ENCODE data around the gene CRKL. TPM values are rescaled to one million over a fixed set of nuclear protein-coding genes. Genes with fewer than 3 reads are reported as not detected.

Gene CRKL
- total RNA-seq, 1 donor from 2014 or later = 102 TPM

- Mint-ChIP-seq H3K4me1 (peaks cover 5% of the 10 kb centered on the region), H3K9me3 (no peaks in the 10 kb centered on the region), H3K27me3 (ENCODE audit: low read depth) (no peaks in the 10 kb centered on the region), H3K36me3 (ENCODE audit: low read depth) (peaks cover 5% of the 10 kb centered on the region), H3K4me3 (no peak overlapping the region), H3K27ac (ENCODE audit: unreplicated experiment) (no peak overlapping the region)
- DNase-seq (ENCODE audit: low read depth, low spot score) = no peak
- TF ChIP-seq, protein P1, sequence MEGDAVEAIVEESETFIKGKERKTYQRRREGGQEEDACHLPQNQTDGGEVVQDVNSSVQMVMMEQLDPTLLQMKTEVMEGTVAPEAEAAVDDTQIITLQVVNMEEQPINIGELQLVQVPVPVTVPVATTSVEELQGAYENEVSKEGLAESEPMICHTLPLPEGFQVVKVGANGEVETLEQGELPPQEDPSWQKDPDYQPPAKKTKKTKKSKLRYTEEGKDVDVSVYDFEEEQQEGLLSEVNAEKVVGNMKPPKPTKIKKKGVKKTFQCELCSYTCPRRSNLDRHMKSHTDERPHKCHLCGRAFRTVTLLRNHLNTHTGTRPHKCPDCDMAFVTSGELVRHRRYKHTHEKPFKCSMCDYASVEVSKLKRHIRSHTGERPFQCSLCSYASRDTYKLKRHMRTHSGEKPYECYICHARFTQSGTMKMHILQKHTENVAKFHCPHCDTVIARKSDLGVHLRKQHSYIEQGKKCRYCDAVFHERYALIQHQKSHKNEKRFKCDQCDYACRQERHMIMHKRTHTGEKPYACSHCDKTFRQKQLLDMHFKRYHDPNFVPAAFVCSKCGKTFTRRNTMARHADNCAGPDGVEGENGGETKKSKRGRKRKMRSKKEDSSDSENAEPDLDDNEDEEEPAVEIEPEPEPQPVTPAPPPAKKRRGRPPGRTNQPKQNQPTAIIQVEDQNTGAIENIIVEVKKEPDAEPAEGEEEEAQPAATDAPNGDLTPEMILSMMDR (conservative IDR thresholded peaks at IDR 0.05) = no peak
Observed at GRCh38 chr22:20885017-20885556, 32.1 kb upstream of the CRKL start.

GRCh38 chr22:20885557-20886323 lies 31.5 kb upstream of the CRKL start:
- peak; percentile 76 for DNase-seq (ENCODE audit: low read depth, low spot score)
- H3K4me1 Mint-ChIP-seq = peaks cover 5% of the 10 kb centered on the region
- no peaks in the 10 kb centered on the region for H3K9me3 Mint-ChIP-seq
- no peak overlapping the region for H3K4me3 Mint-ChIP-seq
- no peaks in the 10 kb centered on the region for H3K27me3 Mint-ChIP-seq (ENCODE audit: low read depth)
- peaks cover 5% of the 10 kb centered on the region for H3K36me3 Mint-ChIP-seq (ENCODE audit: low read depth)
- TF ChIP-seq, protein P1 (conservative IDR thresholded peaks at IDR 0.05) = peak; percentile 90
- H3K27ac Mint-ChIP-seq (ENCODE audit: unreplicated experiment) = peak overlapping the region; percentile 81

DNA sequence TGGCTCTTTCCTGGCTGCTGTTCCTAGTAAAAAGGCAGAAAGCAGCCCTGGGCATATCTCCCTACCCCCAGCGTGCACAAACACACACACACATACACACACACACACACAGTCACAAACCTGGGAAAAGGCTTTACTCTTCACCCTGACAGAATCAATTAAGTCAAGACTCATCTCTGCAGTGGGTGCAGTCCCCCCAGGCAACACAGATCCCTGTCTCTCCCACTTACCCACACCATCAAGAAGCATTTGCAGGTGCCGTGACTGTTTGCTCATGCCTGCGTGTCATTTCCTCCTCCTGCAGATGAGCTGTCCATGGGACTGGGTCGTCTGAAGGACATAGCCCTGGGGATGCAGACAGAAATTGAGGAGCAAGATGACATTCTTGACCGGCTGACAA lies 29.8 kb upstream of the CRKL start:
- no peak overlapping the region for H3K27ac Mint-ChIP-seq (ENCODE audit: unreplicated experiment)
- no peak overlapping the region for H3K4me3 Mint-ChIP-seq
- peaks cover 5% of the 10 kb centered on the region for H3K36me3 Mint-ChIP-seq (ENCODE audit: low read depth)
- TF ChIP-seq, protein P1 (conservative IDR thresholded peaks at IDR 0.05) = no peak
- no peaks in the 10 kb centered on the region for H3K27me3 Mint-ChIP-seq (ENCODE audit: low read depth)
- no peak for DNase-seq (ENCODE audit: low read depth, low spot score)
- H3K9me3 Mint-ChIP-seq = no peaks in the 10 kb centered on the region
- H3K4me1 Mint-ChIP-seq = peaks cover 5% of the 10 kb centered on the region

DNA sequence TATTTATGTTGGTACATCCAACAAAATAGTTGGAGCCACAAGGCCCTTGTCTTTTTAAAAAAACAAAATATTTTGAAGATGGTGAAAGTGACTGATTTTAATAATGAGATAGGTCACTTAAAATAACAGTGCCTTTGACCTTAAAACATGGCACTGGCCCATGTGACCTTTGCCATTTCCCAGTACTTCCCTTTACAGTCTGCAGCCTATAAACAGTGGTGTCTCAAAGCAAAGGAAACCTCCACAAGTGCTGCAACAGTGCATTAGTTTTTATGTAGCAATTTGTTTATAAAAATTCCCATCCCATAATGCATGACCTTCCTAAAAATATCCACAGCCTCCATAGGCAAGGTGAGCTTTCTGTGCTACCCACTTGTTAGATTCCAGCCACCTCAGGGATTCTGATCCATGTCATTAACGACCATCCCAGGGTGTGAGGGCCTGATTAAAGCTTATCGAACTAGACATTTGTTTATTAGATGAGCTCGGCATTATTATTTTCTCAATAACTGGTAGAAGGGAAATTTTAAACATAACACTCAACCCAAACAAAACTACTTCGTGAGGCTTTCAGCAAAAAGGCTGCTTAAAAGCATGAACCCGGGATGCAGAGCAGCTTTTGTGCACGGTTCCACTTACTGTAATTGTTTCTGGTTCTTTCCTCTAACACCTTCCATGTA lies 28.0 kb upstream of the CRKL start:
- H3K36me3 Mint-ChIP-seq (ENCODE audit: low read depth) = peaks cover 5% of the 10 kb centered on the region
- H3K9me3 Mint-ChIP-seq = no peaks in the 10 kb centered on the region
- no peak for DNase-seq (ENCODE audit: low read depth, low spot score)
- no peak overlapping the region for H3K27ac Mint-ChIP-seq (ENCODE audit: unreplicated experiment)
- H3K4me3 Mint-ChIP-seq = no peak overlapping the region
- H3K27me3 Mint-ChIP-seq (ENCODE audit: low read depth) = no peaks in the 10 kb centered on the region
- H3K4me1 Mint-ChIP-seq = peaks cover 5% of the 10 kb centered on the region
- TF ChIP-seq, protein P1 (conservative IDR thresholded peaks at IDR 0.05) = no peak

- H3K36me3 Mint-ChIP-seq (ENCODE audit: low read depth) = peaks cover 5% of the 10 kb centered on the region
- no peaks in the 10 kb centered on the region for H3K9me3 Mint-ChIP-seq
- peaks cover 5% of the 10 kb centered on the region for H3K4me1 Mint-ChIP-seq
- no peak for DNase-seq (ENCODE audit: low read depth, low spot score)
- no peak overlapping the region for H3K4me3 Mint-ChIP-seq
- TF ChIP-seq, protein P1 (conservative IDR thresholded peaks at IDR 0.05) = no peak
- H3K27ac Mint-ChIP-seq (ENCODE audit: unreplicated experiment) = no peak overlapping the region
- no peaks in the 10 kb centered on the region for H3K27me3 Mint-ChIP-seq (ENCODE audit: low read depth)
Observed at GRCh38 chr22:20889904-20890540, 27.2 kb upstream of the CRKL start.
